ENCODE results near the gene S100A1.
"Not testable (repeated sequence)": the region's sequence is repeated elsewhere in the genome, so short reads cannot be mapped to it uniquely, and the experiment has no call there.

Gene S100A1

DNA sequence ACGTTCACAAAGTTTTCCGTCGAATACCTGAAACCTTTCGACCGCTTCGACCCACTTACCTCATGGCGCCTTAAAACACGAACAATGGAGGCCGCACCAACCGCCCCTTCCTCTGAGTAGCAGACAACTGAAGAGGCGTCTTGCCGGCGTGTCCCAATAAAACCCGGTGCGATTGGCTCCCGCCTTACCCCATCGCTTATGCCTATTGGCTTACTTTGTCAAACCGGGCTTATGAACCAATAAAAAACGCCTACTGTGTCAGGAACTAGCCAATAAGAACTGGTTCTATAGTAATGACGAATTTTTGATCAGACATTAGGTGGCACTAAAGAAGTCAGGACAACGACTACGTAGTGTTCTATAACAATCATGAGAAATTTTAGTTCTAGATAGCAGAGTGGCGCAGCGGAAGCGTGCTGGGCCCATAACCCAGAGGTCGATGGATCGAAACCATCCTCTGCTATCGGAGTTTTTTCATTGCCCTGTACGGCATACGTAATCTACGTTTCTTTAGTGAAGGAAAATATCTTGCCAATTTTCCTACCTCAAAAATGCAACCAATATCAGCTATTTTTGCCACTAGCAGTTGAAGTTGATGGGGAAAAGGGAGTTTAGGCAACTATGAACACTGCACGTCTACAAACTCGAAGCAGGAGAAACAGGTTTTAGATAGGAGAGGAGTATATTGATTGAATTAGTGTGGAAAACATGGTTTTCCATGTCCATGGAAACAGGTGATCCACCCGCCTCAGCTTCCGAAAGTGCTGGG, 42.8 kb downstream of the S100A1 start, which contains the start of gene ILF2:
ILF2 (minus strand) TSS at position 135 of the 769 bp plus-strand sequence; CDS start at position 64, 71 bp downstream.
- in situ Hi-C loops (cut with MboI; ENCODE audit: low pct_unique_long_range_greater_than_20kb, low sequenced_read_pairs) = no loop called here
- DNase-seq = peak; percentile 100

DNA sequence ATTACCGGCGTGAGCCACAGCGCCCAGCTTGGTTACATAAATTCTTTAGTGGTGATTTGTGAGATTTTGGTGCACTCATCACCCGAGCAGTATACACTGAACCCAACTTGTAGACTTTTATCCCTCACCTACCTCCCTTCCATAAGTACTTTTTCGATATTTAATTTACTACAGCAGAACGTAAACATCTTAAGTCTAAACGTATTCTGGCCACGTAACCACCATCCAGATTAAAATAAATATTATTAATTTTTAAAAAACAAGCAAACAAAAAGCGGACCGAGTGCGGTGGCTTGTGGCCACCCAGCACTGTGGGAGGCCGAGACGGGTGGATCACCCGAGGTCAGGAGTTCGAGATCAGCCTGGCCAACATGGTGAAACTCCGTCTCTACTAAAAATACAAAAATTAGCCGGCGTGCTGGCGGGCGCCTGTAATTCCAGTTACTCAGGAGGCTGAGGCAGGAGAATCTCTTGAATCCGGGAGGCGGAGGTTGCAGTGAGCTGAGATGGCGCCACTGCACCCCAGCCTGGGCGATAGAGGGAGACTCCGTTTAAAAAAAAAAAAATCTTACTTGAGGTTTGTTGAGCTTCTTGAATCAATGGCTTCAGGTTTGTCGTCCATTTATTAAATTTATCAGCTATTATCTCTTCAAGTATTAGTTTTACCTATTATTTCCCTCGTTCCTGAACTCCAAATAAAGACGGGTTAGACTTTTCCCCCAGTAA, 43.6 kb downstream of the S100A1 start:
- DNase-seq = peak; percentile 84
- in situ Hi-C loops (cut with MboI; ENCODE audit: low pct_unique_long_range_greater_than_20kb, low sequenced_read_pairs) = not testable (repeated sequence)

DNA sequence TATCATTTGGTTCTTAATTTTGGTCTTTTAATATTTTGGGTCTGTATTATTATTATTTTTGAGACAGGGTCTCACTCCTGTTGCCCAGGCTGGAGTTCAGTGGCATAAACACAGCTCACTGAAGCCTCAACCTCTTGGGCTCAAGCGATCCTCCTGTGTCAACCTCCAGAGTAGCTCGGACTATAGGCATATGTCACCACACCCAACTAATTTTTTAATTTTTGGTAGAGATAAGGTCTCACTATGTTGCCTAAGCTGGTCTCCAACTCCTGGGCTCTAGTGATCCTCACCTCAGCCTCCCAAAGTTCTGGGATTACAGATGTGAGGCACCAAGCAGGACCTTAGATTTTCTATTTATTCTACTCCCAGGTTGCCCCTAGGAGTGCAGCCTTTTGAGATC, 45.3 kb downstream of the S100A1 start:
- in situ Hi-C loops (cut with MboI; ENCODE audit: low pct_unique_long_range_greater_than_20kb, low sequenced_read_pairs) = no loop called here
- no peak for DNase-seq

DNA sequence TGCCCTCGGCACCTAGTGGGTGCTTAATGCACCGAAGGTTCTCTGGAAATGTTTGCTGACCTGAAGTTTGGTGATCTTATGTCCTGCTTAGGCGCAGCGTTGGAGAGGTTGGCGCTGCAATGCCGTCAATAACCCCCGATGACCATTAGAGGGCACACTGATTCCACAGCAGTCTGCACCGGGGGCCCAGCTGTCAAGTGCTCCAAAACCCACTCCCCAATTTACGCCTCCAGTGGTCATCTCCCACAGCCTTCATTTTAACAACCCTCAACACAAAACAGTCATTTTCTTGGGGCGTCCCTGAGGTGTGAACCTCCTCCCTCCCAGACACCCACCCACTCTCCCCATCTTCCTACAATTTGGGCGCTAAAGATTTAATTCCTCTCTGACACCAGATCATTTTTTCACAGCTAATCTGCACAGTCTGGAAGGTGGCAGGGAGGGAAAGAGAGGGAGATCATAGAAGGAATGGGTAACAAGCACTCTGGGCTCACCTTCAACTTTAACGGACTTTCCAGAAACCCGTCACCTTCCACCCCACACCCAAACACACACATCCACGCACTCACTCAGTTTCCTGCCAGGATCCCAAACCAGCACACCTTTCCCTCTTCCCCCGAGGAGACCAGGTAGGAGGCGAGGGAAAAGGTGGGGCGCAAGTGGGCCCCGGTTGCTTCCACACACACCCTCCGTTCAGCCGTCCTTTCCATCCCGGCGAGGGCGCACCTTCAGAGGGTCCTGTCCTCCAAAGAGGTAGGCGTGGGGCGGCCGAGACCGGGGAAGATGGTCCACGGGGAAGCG, 49.7 kb downstream of the S100A1 start:
- in situ Hi-C loops (cut with MboI; ENCODE audit: low pct_unique_long_range_greater_than_20kb, low sequenced_read_pairs) = no loop called here
- DNase-seq = peak; percentile 55

DNA sequence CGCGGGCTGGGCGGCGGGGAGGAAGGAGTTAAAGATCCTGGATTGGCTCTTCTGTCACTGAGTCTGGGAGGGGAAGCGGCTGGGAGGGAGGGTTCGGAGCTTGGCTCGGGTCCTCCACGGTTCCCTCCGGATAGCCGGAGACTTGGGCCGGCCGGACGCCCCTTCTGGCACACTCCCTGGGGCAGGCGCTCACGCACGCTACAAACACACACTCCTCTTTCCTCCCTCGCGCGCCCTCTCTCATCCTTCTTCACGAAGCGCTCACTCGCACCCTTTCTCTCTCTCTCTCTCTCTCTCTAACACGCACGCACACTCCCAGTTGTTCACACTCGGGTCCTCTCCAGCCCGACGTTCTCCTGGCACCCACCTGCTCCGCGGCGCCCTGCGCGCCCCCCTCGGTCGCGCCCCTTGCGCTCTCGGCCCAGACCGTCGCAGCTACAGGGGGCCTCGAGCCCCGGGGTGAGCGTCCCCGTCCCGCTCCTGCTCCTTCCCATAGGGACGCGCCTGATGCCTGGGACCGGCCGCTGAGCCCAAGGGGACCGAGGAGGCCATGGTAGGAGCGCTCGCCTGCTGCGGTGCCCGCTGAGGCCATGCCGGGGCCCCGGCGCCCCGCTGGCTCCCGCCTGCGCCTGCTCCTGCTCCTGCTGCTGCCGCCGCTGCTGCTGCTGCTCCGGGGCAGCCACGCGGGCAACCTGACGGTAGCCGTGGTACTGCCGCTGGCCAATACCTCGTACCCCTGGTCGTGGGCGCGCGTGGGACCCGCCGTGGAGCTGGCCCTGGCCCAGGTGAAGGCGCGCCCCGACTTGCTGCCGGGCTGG, 50.5 kb downstream of the S100A1 start, which contains the start of gene NPR1:
NPR1 (plus strand) TSS at position 170 of the 818 bp plus-strand sequence; CDS start at position 591, 421 bp downstream.
- in situ Hi-C loops (cut with MboI; ENCODE audit: low pct_unique_long_range_greater_than_20kb, low sequenced_read_pairs) = no loop called here
- DNase-seq = no peak

DNA sequence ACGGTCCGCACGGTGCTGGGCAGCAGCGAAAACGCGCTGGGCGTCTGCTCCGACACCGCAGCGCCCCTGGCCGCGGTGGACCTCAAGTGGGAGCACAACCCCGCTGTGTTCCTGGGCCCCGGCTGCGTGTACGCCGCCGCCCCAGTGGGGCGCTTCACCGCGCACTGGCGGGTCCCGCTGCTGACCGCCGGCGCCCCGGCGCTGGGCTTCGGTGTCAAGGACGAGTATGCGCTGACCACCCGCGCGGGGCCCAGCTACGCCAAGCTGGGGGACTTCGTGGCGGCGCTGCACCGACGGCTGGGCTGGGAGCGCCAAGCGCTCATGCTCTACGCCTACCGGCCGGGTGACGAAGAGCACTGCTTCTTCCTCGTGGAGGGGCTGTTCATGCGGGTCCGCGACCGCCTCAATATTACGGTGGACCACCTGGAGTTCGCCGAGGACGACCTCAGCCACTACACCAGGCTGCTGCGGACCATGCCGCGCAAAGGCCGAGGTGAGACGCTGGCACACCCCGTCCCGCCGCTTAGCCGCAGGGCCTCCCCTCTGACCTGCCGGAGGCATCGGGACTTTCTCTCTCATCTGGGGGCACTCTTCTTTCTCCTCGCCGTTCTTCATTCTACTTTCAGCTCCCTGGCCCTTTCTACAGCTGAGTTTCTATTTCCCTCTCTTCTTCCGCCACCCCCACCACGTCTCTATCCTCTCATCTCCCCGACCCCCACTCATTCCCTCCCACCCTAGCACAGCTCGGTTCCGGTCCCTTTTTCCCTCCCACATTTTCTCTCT, 51.3 kb downstream of the S100A1 start:
- no peak for DNase-seq
- in situ Hi-C loops (cut with MboI; ENCODE audit: low pct_unique_long_range_greater_than_20kb, low sequenced_read_pairs) = no loop called here

DNA sequence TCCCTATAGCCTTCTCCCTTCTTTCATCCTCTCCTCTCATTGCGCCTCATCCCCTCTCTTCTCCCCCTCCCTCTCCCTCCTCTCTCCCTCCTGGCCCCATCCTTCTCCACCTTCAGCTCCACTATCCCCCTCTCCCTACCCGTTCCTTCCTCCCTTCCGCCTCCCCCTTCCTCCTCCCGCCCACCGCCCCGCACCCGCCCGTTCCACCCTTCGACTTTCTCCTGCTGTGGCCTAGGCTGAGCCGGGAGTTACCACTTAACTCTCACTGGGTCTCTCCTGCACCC, 51.8 kb downstream of the S100A1 start:
- in situ Hi-C loops (cut with MboI; ENCODE audit: low pct_unique_long_range_greater_than_20kb, low sequenced_read_pairs) = no loop called here
- DNase-seq = no peak
